Measurements from ENCODE around the gene BLACAT1. TPM values are rescaled to one million over a fixed set of nuclear protein-coding genes. Genes with fewer than 3 reads are reported as not detected.
A peak's percentile ranks its signal among the peaks of the same experiment; 100 is the strongest.

BLACAT1 gene
- total RNA-seq, 1 experiment from 2014 or later: not detected

GRCh38 chr1:205443585-205444299 is 12.1 kb downstream of the BLACAT1 start:
- no peaks in the 10 kb centered on the region for H3K79me2 ChIP-seq (ENCODE audit: low read length)
- DNase-seq: no peak
- H3K4me2 ChIP-seq (ENCODE audit: low read depth, low read length, poor library complexity, severe bottlenecking): no peak overlapping the region

DNA sequence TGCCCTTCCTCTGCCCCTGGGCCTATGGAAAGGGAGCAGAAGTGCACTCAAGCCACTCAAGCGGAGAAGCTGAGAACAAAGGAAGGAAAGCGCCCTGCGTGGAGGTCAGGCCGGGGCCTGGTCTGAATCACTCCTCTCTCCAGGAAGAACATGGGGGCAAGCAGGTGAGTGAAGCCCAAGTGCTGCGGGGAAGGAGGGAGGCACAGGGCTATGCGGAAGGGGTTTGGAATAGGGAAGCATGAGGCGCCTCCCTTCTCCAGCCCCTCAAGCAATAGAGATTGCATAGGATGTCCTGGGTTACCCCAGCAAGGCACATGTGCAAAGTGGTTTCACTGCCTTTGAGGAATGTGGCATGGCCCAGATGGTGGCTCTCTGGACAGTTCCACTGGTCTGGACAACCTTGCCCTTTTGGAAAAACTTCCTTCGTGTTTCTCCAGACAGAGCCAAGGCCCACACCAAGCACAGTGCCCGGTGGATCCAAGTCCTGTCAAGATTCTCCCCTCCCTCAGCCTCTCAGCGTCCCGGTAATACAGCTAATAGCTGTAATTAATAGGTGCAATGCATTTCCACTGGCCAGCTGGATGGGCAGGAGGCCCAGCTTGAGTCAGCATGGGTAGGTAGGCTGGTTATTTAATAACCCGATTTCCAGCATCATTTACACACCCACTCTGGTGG is 13.7 kb downstream of the BLACAT1 start:
- no peak for DNase-seq
- no peaks in the 10 kb centered on the region for H3K27me3 ChIP-seq (ENCODE audit: low read length)
- no peak overlapping the region for H3K9ac ChIP-seq (ENCODE audit: low read length)
- no peaks in the 10 kb centered on the region for H4K20me1 ChIP-seq (ENCODE audit: insufficient read depth, low read depth, low read length)
- H3K4me2 ChIP-seq (ENCODE audit: low read depth, low read length, poor library complexity, severe bottlenecking): no peak overlapping the region
- no peaks in the 10 kb centered on the region for H3K79me2 ChIP-seq (ENCODE audit: low read length)
- no peaks in the 10 kb centered on the region for H3K9me3 ChIP-seq (ENCODE audit: low read length)
- no peaks in the 10 kb centered on the region for H3K9me2 ChIP-seq (replicated peaks; ENCODE audit: insufficient read depth, low read length)
- H3K4me1 ChIP-seq (ENCODE audit: low read length): peaks cover 18% of the 10 kb centered on the region
- no peak overlapping the region for H3K4me3 ChIP-seq (ENCODE audit: low read length)
- H3K36me3 ChIP-seq (ENCODE audit: insufficient read depth, low read length): no peaks in the 10 kb centered on the region
- H3K27ac ChIP-seq (ENCODE audit: low read length): no peak overlapping the region
- no peak overlapping the region for H2AFZ ChIP-seq (ENCODE audit: low read length)

More at GRCh38 chr1:205443585-205444299, 12.1 kb downstream of the BLACAT1 start:
- H3K27me3 ChIP-seq (ENCODE audit: low read length): no peaks in the 10 kb centered on the region
- H4K20me1 ChIP-seq (ENCODE audit: insufficient read depth, low read depth, low read length): no peaks in the 10 kb centered on the region
- H2AFZ ChIP-seq (ENCODE audit: low read length): no peak overlapping the region
- H3K9me3 ChIP-seq (ENCODE audit: low read length): no peaks in the 10 kb centered on the region
- H3K4me1 ChIP-seq (ENCODE audit: low read length): peaks cover 18% of the 10 kb centered on the region
- no peaks in the 10 kb centered on the region for H3K36me3 ChIP-seq (ENCODE audit: insufficient read depth, low read length)
- H3K9ac ChIP-seq (ENCODE audit: low read length): no peak overlapping the region
- no peaks in the 10 kb centered on the region for H3K9me2 ChIP-seq (replicated peaks; ENCODE audit: insufficient read depth, low read length)
- H3K27ac ChIP-seq (ENCODE audit: low read length): no peak overlapping the region
- H3K4me3 ChIP-seq (ENCODE audit: low read length): no peak overlapping the region

GRCh38 chr1:205441716-205442050 is 14.2 kb downstream of the BLACAT1 start:
- Histone ChIP-seq H3K4me3 (ENCODE audit: low read length) (no peak overlapping the region), H3K79me2 (ENCODE audit: low read length) (no peaks in the 10 kb centered on the region), H3K9me2 (replicated peaks; ENCODE audit: insufficient read depth, low read length) (no peaks in the 10 kb centered on the region), H3K9me3 (ENCODE audit: low read length) (no peaks in the 10 kb centered on the region), H3K9ac (ENCODE audit: low read length) (no peak overlapping the region), H3K4me1 (ENCODE audit: low read length) (peaks cover 18% of the 10 kb centered on the region), H4K20me1 (ENCODE audit: insufficient read depth, low read depth, low read length) (no peaks in the 10 kb centered on the region), H3K27me3 (ENCODE audit: low read length) (no peaks in the 10 kb centered on the region), H3K36me3 (ENCODE audit: insufficient read depth, low read length) (no peaks in the 10 kb centered on the region), H3K27ac (ENCODE audit: low read length) (no peak overlapping the region), H3K4me2 (ENCODE audit: low read depth, low read length, poor library complexity, severe bottlenecking) (no peak overlapping the region), H2AFZ (ENCODE audit: low read length) (no peak overlapping the region)
- DNase-seq: no peak

- no peaks in the 10 kb centered on the region for H3K36me3 ChIP-seq (ENCODE audit: insufficient read depth, low read length)
- H3K9me2 ChIP-seq (replicated peaks; ENCODE audit: insufficient read depth, low read length): no peaks in the 10 kb centered on the region
- no peak overlapping the region for H3K27ac ChIP-seq (ENCODE audit: low read length)
- H3K79me2 ChIP-seq (ENCODE audit: low read length): no peaks in the 10 kb centered on the region
- no peaks in the 10 kb centered on the region for H4K20me1 ChIP-seq (ENCODE audit: insufficient read depth, low read depth, low read length)
- H3K4me1 ChIP-seq (ENCODE audit: low read length): peaks cover 18% of the 10 kb centered on the region
- no peaks in the 10 kb centered on the region for H3K9me3 ChIP-seq (ENCODE audit: low read length)
- H3K4me2 ChIP-seq (ENCODE audit: low read depth, low read length, poor library complexity, severe bottlenecking): peak overlapping the region; percentile 51
- DNase-seq: peak; percentile 44
- no peaks in the 10 kb centered on the region for H3K27me3 ChIP-seq (ENCODE audit: low read length)
- H2AFZ ChIP-seq (ENCODE audit: low read length): 0 out of 2 replicates have a peak overlapping the region, but pooled peaks have one; percentile 42
- H3K4me3 ChIP-seq (ENCODE audit: low read length): no peak overlapping the region; the same call in 1 of the 2 replicates
- no peak overlapping the region for H3K9ac ChIP-seq (ENCODE audit: low read length)
Observed at GRCh38 chr1:205441318-205441633, 14.6 kb downstream of the BLACAT1 start.

GRCh38 chr1:205440476-205441317 is 15.1 kb downstream of the BLACAT1 start:
- H3K4me2 ChIP-seq (ENCODE audit: low read depth, low read length, poor library complexity, severe bottlenecking): peak overlapping the region; percentile 51
- peak; percentile 51 for DNase-seq
- H3K9ac ChIP-seq (ENCODE audit: low read length): peak overlapping the region; percentile 39
- no peaks in the 10 kb centered on the region for H3K27me3 ChIP-seq (ENCODE audit: low read length)
- peak overlapping the region; percentile 32; the same call in 1 of the 2 replicates for H3K4me3 ChIP-seq (ENCODE audit: low read length)
- H3K36me3 ChIP-seq (ENCODE audit: insufficient read depth, low read length): no peaks in the 10 kb centered on the region
- no peaks in the 10 kb centered on the region for H3K9me3 ChIP-seq (ENCODE audit: low read length)
- 0 out of 2 replicates have a peak, but pooled peaks cover 2% of the 10 kb centered on the region for H4K20me1 ChIP-seq (ENCODE audit: insufficient read depth, low read depth, low read length)
- no peak overlapping the region for H3K27ac ChIP-seq (ENCODE audit: low read length)
- H2AFZ ChIP-seq (ENCODE audit: low read length): peak overlapping the region; percentile 42; the same call in 1 of the 2 replicates
- no peaks in the 10 kb centered on the region for H3K9me2 ChIP-seq (replicated peaks; ENCODE audit: insufficient read depth, low read length)
- no peaks in the 10 kb centered on the region for H3K79me2 ChIP-seq (ENCODE audit: low read length)
- peaks cover 21% of the 10 kb centered on the region for H3K4me1 ChIP-seq (ENCODE audit: low read length)

GRCh38 chr1:205440121-205440475 is 15.7 kb downstream of the BLACAT1 start:
- H3K36me3 ChIP-seq (ENCODE audit: insufficient read depth, low read length): no peaks in the 10 kb centered on the region
- H3K27me3 ChIP-seq (ENCODE audit: low read length): no peaks in the 10 kb centered on the region
- no peak for DNase-seq
- no peak overlapping the region for H3K27ac ChIP-seq (ENCODE audit: low read length)
- H3K79me2 ChIP-seq (ENCODE audit: low read length): no peaks in the 10 kb centered on the region
- H2AFZ ChIP-seq (ENCODE audit: low read length): 0 out of 2 replicates have a peak overlapping the region, but pooled peaks have one; percentile 42
- H3K9me2 ChIP-seq (replicated peaks; ENCODE audit: insufficient read depth, low read length): no peaks in the 10 kb centered on the region
- H3K4me3 ChIP-seq (ENCODE audit: low read length): no peak overlapping the region; the same call in 1 of the 2 replicates
- no peaks in the 10 kb centered on the region for H3K9me3 ChIP-seq (ENCODE audit: low read length)
- no peak overlapping the region for H3K4me2 ChIP-seq (ENCODE audit: low read depth, low read length, poor library complexity, severe bottlenecking)
- peaks cover 27% of the 10 kb centered on the region for H3K4me1 ChIP-seq (ENCODE audit: low read length)
- 0 out of 2 replicates have a peak, but pooled peaks cover 4% of the 10 kb centered on the region for H4K20me1 ChIP-seq (ENCODE audit: insufficient read depth, low read depth, low read length)
- H3K9ac ChIP-seq (ENCODE audit: low read length): peak overlapping the region; percentile 39

DNA sequence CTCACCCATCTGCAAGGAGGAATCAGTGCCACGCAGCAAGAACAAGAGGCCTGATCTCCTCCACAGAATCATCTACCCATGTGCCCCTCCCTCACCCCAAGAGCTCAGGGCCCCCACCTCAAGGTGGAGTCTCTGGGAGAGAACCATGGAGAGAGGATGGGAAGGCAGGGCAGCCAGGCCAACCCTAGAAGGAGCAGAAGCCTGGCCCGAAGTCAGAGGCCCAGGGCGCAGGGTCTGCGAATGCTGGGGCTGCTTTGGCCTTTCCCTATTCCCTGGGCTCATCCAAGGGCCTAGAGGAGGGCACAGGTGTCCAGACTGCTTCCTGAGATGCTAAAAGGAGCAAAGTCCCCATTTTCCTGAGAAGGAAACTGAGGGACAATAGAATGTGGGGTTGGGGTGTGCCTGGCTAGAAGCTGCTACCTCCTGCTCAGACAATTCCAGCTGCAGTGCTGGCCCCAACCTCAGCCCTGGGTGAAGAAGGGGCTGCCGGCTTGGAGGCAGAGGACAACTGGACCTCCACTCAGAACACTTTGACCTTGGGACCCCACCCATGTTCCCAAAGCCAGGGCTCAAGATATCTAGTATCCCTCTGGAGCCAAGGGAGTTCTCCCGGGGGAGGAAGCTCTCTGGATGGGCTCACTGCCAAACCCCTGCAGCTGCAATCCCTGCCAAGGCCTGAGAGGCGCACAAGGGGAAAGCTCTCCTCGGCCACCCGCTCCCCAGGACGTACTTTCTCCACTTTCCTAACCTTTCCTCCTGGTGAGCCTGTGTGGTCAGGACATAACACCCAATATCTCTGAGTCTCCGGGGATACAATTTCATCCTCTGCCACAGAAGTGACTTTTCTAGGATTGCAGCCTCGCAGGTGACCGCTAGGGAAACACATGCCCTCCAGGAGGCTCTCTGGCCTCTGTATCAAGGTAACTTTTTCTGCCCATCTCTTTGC is 17.4 kb downstream of the BLACAT1 start:
- Histone ChIP-seq H3K36me3 (ENCODE audit: insufficient read depth, low read length) (no peaks in the 10 kb centered on the region), H3K9me2 (replicated peaks; ENCODE audit: insufficient read depth, low read length) (no peaks in the 10 kb centered on the region), H3K4me2 (ENCODE audit: low read depth, low read length, poor library complexity, severe bottlenecking) (no peak overlapping the region), H3K4me1 (ENCODE audit: low read length) (peaks cover 29% of the 10 kb centered on the region), H3K9ac (ENCODE audit: low read length) (no peak overlapping the region), H2AFZ (ENCODE audit: low read length) (no peak overlapping the region), H3K27ac (ENCODE audit: low read length) (no peak overlapping the region), H3K27me3 (ENCODE audit: low read length) (no peaks in the 10 kb centered on the region), H4K20me1 (ENCODE audit: insufficient read depth, low read depth, low read length) (0 out of 2 replicates have a peak, but pooled peaks cover 4% of the 10 kb centered on the region), H3K79me2 (ENCODE audit: low read length) (no peaks in the 10 kb centered on the region), H3K4me3 (ENCODE audit: low read length) (no peak overlapping the region), H3K9me3 (ENCODE audit: low read length) (no peaks in the 10 kb centered on the region)
- DNase-seq: peak; percentile 54
